HG03060 (cell line): ENCODE results near the gene WDR70.

Experiments
- ATAC-seq: cut with Tn5 transposase; IDR thresholded peaks from one replicate; pipeline ENCODE4 v1.9.1; 2021; ENCODE audit warnings: low read depth, moderate number of reproducible peaks; ENCODE audit not compliant: unreplicated experiment

The WDR70 gene

DNA sequence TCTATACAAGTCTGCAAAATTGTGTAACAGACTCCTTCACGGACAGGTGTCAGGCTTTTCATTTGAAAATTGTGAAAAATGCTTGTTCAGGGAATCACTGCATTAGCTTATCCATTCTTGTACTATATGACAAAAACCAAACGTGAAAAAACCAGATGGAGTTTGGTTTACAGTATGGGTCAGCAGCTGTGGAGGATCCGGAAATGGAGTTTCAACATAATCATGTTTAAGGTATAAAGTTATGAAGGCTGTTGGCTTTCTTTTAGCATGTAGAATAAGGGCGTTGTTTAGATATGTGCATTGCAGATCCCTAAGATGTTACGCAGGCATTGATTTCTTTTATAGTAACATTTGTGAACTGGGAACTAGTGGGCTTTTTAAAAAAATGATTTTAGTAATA is 336.9 kb downstream of the WDR70 start:
- no peak for ATAC-seq

DNA sequence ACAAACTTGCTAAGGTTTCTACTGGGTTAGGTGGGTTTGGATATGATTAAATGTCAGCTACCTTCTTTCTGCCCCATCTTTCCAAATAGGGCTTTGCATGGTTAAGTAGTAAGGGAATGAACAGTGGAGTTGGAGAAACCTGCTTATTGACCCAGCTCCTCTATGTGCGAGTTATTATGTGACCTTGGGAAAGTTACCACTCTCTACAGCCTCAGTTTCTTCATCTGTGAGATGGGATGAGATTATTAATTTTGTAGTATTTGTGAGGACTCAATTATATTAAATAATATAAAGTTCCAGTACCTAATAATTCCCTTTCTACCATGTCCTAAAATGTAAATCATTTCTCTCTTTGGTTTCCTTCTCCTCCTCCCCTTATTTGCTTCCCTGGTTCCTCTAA is 337.3 kb downstream of the WDR70 start:
- no peak for ATAC-seq

DNA sequence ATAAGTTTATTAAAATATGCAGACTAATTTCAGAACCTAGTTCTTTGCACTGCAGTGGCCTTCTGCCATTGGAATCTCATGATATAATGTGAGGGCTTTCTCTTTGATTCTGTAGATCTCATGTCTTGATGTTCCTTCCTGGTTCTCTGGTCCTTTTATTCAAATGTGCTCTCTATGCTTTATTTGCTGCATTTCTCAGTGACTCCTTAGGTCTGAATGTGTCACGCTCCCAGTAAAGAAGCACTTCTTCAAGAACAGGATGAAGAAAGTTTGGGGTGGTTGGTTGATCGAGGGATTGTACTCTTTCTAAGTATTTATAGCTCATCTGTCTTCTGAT is 338.1 kb downstream of the WDR70 start:
- no peak for ATAC-seq

DNA sequence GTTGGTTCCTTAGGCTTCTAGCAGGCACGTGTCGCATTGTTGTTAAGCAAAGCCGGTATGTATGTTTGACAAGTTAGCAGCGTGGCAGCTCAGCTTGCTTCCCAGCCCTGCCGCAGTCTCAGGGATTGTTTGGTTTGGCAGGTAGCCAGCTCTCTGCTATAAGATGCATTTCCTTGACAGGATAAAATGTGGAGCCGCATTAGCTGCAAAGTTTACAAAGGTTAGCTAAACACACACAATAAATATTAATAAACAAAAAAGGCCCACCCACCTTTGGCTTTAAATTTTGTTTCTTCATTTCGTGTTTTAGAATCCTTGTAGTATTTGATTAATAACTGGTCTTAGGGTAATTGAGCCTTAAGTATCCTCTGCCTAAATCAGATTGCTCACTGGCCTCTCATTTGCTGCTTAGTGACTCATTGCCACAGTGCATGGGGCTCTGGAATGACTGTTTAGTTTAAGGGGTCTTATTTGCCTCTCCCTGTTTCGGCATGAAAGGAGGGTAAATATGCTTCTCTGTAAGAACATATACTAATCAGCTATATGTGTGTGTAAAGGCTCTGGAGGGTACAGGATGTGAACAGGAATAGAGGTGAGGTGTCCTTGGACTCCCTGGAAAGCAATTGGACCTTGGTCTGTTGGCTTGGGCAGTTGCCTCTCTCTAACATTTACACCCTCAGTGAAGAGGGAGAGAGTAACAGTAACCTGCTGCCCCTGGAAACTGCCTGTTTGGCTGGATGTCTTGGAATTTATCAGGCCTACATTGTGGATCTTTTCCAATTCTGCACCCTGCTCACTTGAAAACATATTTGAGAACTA is 338.7 kb downstream of the WDR70 start:
- no peak for ATAC-seq

DNA sequence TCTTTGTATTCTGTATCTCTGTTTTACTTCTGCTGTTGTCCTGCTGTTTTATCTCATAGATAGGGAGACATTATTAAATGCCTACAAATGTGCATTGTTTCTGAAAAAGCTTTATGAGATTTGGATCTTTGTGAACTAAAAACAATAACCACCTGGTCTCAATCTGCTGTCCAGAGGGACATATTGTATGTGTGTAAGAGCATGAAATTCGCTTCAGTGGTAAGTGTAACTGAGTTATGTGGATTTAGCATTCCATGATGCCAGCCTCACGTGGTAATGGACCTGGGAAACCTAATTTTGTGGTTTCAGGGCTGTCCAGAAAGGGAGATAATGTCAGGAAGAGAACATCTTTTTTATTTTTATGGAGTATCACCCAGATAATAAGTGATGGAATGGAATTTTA is 341.4 kb downstream of the WDR70 start:
- no peak for ATAC-seq

DNA sequence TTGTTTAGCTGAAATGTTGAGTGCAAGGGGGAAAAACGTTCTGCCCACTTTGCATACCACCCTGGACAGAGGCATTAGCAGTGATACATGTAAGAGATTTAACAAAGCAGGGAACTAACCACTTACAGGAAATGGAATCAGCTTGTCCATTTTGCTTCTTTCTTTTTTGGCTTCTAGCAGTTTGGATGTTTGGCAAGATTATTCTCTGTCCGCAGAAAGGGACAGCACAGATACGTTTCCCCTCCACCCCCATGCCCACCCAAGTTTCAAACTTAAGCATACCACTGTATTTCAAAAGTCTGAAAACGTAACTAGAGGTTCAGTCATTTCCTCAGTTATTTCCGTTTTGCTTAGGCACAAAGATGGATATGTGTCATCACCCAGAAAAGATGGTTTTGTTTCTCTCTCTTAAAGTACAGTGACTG is 342.3 kb downstream of the WDR70 start:
- ATAC-seq: peak; percentile 67

DNA sequence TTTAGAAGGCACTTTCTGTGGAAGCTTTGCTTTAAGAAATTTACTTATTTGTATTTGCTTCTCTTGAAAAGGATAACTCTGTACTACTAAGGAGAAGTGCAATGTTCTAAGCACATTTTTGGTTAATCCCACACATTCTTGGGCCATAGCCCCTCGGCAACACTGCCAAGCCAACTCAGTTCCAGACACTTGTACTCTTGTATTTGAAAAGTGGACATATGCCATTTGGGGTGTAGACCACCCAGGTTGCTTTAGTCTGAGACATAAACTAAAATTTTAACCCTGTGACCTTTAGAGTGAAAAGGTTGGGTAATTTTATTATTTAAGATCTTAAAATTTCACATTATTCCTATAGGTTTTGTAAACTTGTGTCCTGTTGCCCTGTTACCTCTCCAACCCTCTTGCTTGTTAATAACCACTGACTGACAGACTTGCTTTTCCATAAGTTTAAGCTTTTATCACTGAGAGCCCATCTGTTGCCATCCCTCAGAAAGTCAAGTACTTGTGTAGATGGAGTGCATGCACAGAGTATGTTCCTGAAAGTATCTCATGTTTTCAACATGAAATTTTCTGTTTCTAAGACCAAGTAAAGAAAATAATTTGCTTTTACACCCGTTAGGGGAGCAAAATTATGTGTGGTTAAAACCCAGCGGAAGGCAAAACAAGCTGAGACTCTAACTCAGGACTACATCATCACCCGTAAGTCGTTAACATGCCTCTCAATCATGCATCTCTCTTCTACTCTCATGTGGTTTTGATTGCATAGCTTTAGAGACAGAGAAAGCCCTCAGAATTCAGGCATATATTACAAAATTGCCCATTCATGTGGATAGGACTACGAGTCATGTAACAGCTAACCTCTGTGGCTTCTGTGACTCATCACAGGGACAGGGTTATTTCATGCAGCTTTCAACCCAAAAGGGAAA is 343.4 kb downstream of the WDR70 start:
- peak; percentile 70 for ATAC-seq

DNA sequence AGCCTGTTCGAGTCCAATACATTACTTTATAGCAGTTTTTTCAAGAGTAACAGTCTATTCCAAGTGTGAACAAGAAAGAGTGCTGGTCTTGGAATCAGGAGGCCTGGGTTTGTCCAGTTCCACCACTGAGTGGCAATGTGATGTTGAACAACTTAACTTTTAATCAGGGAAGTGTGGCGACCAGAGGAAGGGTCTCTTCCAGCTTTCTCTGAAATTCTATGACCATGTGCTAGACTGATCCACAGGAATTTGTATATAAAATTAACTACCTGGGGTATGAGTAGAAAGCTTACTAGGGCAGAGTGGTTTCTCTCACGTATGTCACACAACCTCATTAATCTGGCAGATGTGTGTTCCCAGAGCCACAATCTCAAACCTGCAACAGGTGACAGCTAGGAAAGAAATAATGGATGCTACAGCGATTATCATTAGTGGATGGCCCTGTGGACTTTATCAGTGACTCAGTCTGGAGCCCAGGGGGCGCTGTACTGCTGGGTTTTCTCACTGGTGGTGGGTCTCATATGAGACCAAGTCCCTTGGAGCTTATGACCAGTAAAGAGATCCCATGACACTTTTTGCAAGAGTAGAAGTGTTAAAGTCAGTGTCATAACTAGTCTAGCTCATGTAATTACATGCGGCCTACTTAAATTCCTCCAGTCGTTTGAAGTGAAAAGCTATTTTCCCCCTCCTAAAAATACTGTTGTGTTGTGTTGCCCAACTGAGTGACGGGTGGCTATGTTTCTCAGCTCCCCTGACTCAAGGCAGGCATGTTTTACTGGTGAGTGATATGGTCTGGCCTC is 344.2 kb downstream of the WDR70 start:
- ATAC-seq: no peak

DNA sequence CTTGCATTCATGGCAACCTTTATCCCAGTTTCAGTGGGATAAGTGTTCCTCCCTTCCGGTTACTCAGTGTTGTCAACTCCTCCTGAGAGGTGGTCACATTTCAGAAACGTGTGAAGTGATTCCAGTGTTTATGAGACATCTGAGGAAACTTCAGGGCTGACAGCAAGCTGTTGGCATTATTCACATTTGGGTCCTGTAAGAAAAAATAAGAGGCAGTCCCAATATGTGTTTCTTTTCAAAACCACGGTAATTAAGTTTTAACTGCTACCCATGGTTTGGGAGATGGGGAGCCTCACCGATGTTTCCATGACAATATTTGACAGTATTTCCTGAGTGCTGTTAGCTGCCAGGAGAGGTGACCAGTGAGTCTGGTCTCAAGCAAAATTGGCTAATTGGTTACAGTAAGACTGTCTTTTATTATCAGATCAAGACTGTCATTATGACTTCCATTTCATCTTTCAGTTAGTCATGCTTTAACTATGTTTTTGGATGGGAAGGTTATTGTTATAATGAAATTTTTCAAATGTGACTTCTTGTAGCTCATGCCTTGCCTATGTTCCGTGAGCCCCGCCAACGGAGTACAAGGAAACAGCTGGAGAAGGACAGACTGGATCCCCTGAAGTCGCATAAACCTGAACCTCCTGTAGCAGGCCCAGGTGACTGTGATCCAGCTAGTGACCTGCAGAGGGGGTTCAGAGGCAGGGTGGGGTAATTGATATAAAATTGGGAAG is 345.4 kb downstream of the WDR70 start:
- no peak for ATAC-seq

DNA sequence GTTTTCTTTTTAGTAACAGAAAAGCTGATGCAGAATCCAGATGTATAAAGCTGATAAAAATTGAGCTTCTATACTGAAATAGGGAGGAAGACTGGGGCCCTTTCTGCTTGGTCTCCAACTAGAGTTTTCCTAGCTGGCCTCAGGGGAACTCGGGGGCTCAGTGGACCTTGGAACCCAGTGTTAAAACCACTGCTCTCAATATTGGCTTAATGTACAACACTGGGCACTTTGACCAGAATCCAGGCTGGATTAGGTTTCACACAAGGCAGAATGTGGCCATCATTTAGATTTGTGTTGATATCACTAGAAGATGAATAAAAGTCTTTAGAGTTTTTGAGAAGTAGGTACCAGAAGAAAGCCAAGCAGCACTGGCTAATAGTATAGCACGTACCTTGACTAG is 346.1 kb downstream of the WDR70 start:
- ATAC-seq: no peak

DNA sequence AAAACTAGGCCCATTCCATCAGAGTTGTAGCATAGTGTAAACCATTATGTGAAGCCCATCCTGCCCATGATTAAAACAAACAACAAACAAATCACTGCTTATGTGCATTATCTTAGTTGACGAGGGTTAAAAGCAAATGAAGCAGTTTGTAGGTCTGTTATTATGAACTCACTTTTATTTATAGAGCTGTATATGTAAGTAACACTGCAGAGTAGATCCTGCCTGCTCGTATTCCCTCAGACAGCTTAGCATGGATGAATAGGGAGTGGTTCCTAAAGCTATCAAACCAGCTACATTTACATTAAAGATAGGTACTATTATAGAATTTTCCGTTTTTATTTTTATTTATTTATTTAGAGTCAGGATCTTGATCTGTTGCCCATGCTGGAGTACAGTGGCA is 348.1 kb downstream of the WDR70 start:
- ATAC-seq: no peak

DNA sequence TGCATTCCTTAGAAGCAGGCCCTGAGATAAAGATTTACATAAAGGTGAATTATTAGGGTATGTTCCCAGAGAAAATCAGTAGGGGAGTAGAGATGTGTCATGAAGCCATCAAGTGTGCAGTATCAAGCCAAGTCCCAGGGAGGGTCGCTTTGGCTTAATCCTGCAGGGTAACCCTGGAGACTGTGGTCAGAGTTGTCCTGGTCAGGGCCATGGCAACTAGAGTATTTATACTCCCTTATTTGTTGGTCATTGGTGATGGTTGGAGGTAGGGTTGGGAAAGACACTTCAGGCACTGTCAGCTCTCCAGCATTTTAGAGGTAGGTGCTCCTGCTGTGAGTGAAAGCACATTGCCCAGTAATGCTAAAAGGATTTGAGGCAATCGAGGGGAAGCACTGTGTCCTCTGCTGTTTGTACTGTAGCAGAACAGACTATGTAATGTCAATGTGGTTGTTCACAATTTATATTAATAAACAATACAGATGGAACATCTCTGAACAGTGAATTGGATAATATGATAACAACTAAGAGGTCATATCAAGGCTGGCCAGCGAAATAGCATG is 351.9 kb downstream of the WDR70 start:
- ATAC-seq: no peak

DNA sequence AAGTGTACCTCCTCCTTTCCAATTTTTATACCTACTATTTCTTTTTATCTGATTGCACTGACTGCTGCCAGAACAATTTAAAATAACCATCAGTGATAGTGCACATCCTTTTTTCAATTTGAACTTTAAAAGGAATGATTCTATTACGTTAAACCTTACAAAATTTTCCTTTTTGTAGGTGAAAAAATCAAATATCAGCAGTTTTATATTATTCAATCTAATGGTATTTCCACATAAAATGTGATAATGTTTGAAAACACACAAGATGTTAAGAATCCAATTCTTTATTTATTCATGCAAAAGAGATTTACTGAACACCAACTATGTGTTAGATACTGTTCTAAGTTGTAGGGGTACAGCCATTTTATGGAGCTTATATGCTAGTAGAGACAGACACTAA is 355.0 kb downstream of the WDR70 start:
- ATAC-seq: no peak

DNA sequence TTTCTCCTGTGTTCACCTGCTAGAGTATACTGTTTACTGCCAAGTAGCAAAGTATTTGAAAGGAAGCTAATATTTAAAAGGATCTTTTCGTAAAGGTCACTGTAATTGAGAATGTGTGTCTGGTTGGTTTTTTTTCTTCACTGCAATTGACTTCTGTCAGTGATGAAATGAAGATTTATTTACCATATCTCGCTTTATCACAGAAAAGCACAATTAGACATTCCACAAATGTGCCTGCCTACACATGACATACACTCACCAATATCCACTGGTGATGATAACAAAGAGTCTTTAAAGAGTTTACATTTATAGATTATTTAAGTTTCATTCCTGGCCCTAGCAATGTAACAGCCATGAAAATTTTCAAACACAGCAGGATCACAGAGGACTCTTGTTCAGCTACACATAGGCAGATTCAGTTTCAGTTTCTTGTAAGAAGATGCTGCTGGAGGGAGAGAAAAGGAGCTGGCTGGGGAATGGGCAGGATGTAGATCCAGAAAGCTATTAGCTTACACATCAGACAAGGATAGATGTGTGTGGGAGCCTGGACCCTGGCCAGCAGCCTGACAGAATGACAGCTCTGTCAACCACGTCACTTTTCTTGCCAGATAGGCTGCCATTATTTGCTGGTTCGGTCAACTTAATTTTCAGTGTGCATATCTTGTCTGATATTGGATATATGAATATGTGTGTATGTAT is 356.7 kb downstream of the WDR70 start:
- no peak for ATAC-seq

DNA sequence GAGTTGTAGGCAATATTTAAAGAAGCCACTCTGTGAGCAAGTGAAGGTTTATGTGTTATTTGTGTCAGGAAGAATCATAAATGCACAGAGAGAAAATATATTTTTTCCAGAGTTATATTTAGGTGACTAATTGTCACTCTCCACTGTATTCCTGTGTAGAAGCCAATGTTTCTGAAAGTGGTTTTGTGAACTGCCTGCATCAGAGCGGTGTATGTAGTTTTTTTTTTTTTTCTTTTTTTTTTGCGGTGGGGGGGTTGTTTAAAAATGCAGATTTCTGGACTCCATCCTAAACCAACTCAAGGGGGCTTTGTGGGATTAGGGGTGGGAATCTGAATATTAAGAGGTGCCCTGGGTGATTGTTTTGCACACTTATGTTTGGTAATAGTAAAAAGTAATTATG is 357.3 kb downstream of the WDR70 start:
- no peak for ATAC-seq

DNA sequence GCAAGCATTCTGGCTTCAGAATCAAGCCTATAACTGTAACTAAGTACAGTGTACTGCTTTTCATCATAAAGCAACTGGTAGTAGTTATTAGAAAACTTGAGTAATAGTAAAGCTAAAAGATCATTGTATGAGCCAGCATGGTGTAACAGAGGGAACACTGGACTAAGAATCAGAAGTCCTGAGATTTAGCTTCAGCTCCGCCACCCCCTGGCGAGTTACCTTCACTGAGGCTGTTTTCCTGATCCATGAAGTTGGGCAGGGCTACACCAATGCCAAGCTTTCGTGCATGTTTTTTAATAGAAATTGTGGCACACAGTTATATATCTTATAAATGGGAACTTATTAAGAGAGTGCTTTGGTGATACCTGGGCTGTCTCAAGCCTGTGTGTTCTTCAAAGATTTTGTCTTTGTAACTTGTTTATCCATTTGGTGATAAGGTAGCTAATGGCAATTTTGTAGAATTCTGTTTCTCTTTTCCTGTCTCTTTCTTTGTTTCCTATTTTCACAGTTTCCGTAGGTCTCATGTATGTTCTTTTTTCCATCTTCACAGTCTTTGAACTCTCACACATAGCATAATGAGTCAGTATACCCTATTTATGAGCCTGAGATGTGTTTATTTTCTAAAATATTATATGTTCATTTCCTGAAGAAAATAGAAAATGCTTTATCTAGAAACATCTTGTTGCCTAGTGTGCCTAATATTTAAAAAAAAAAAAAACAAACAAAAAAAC is 358.4 kb downstream of the WDR70 start:
- no peak for ATAC-seq

DNA sequence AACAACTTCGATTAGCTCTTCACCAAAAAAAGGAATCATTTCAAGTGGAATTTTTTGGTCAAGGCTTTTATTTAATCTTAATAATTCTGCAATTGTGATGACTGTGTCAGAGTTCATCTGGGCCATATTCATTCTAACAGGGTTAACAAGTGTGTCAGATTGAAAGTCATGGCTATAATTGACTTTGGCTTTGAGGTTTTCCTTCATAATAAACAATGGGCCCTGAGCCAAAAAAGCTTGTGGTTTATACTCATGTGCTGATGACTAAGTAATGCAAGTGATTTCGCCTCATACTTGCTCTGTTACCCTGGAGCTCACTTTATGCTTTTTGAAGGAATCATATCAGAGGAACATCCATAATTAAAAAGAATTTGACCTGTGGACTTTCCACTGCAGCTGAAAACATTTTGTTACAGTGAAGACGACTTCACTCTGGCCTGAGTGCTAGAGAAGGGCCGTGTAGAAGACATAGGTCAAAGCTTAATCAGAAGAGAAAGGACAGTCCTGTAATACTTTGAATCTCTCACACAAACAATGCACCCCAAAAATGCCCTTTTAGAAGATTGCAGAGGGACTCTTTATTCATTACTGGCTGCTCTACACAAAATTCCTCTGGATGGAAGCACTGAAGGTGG is 359.1 kb downstream of the WDR70 start:
- ATAC-seq: peak; percentile 92

DNA sequence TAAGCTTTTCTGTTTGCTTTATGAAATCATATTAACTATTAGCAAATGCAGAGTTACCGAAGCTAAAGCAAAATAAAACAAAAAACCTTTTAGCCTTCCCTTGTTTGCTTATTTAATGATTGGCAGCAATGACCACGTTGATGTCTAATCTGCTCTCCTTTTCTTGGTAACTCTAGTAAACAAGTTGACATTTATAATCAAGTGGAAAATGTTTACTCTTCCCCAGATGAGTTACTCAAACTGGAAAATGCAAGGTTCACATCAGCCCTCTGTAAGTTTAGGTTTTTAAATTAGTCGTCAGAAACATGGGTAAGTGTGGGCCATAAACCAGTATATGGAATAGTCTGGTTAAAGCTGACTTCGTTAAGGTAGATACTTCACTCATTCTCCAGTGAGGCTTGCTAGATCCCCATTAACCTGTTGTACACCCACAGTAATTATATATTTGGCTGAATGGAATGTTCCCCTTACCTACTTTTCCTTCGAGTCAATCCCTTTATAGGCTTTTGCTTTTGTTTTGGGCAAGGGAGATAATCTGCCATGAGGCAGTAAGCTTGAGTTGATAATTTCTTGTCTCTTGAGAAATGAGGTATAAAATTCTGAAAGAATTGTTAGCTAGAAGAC is 359.9 kb downstream of the WDR70 start:
- no peak for ATAC-seq
